ENCODE results near the gene BCCIP.
A peak's percentile ranks its signal among the peaks of the same experiment; 100 is the strongest.

BCCIP gene

DNA sequence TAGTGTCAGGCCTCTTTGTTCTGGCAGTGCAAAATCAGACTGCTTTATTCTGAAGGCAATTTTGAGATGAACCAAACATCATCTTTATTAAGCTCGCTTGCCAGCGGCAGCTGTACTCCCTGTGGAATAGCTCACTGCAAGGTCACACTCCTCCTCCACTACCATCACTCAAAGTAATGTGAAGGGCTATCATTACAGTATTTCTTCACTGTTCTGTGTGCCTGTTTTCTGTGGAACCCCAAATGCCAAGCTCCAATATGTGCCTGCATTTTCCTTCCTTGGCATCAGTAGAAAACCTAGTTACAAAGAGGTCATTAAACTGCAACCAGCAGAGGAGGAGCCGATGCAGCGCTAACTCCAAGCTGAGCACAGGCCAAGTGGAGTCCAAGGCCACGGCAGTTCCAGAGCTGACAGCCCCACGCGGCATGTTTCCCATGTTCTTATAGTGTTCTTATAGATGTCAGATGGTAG is 21.4 kb downstream of the BCCIP start:
- no peak for DNase-seq

GRCh38 chr10:125845617-125846016 is 22.3 kb downstream of the BCCIP start:
- DNase-seq: no peak

DNA sequence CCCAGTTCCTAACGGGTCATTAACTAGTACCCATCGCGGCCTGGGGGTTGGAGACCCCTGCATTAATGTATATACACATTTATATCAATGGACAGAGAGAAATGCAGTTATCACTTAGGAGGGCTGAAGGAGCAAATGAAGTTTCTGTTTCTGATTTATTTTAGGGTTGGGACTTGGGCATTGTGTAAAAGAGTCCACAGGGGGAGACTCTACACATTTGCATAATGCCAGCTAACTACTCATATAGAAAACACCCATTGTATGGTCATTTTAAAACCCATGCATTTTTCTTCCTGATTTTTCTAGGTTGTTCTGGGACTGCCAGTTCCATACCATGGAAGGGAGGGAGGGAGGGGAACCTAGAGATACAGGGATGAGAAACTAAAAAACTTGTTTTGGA is 23.5 kb downstream of the BCCIP start:
- no peak for DNase-seq

GRCh38 chr10:125848371-125848770 is 25.0 kb downstream of the BCCIP start:
- no peak for DNase-seq

DNA sequence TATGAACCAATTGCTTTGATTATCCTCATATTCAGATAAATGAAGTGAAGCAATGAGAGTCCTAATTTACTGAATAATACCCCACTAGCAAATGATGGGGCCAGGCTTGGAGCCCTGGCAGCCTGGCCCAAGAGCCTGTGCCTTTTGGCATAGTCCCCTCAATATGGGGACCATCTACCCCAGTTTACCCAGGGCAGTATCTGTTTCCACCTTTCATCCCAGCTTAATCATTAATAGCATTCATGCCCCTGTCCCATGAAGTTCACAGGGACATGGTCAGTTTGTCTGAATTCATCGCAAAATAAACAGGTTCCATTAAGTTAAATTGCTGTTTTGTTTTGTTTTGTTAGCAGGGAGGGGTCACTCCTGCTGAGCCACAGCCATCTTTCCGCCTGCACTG is 25.5 kb downstream of the BCCIP start:
- DNase-seq: no peak

- no peak for DNase-seq
Measured at GRCh38 chr10:125849448-125849847, 26.1 kb downstream of the BCCIP start.

- DNase-seq: no peak
Measured at GRCh38 chr10:125850766-125851731, 27.7 kb downstream of the BCCIP start.

GRCh38 chr10:125852487-125852886 is 29.1 kb downstream of the BCCIP start:
- no peak for DNase-seq

- no peak for DNase-seq
Measured at GRCh38 chr10:125857185-125857760, 33.9 kb downstream of the BCCIP start.

DNA sequence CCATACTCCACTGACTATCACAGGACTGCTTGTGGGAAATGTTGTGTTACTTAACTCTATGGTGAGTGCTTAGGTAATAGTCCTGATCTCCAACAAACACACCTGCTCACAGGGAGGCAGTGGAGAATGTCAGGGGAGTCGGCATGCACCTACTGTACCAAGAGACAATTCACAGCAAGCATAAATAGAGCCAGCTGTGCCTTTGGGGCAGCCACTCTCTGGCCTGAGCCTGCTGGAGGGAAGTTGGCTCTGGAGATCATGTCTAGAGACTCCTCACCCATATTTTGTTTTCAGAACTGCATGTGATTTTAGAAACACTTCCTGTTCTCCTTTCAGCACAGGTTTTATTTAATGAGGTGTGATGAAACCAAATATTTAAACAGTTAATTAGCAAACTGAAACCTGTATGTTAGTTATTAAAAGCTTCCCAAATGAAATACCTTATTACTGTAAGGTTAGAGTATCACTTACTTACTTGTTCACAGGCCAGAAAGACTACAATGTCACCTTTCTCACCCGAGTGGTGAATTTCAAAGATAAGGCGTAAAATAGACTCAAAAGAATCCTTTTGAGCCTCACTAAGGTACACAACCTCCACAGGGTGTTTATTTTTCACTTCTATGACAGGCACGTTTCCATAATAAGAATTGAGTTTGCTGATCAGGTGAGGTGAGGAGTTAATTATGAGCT is 35.9 kb downstream of the BCCIP start:
- DNase-seq: peak in 3 of 4 experiments; percentile 6 to 20 (median 11)

GRCh38 chr10:125865120-125865519 is 41.8 kb downstream of the BCCIP start:
- no peak for DNase-seq

DNA sequence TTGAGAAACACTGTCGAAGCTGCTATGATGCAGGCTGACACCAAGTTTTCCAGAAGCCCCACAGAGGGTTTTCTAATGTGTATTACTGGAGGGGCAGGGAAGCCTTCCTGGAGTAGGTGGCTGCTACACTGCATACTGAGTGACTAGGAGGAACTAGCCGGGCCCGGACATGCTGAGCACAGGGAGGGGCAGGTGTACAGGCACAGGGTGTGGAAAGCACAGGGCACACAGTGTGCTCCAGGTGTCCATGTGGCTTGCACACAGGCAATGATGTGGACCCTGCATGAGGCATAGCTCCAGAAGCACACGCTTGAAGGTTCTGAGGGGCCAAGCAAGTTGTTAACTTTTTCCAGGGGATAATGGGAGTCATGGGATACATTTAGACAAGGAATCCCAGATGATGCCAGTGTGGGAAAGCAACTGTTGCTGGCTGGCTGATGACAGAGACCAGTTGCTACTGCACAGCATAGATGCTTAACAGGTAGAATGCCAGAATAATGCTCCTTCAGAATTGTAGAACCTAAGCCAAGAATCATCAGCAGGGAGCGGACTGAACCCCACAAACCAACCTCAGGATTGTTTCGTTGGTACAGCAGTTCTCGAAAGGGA is 43.2 kb downstream of the BCCIP start:
- no peak for DNase-seq

GRCh38 chr10:125868372-125868975 is 45.1 kb downstream of the BCCIP start:
- DNase-seq: peak; percentile 10 to 49 (median 42)

DNA sequence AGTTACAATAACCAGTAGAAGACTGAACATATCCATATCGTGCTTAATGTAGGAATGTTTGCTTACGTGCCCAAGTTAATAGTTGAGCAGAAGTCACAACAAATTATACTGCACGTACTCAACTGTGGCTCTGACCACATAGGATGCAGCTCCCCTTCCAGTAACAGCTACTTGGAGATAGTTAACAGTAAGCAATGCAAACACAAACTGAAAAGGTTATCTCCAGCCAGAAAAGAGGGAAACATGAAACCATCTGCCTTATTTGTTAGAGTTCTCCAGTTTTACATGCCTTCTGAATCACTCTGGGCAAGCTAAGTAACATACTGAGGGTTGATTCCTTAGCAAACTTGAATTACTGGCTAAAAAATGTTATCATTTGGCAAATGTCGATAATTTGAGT is 48.0 kb downstream of the BCCIP start:
- no peak for DNase-seq

DNA sequence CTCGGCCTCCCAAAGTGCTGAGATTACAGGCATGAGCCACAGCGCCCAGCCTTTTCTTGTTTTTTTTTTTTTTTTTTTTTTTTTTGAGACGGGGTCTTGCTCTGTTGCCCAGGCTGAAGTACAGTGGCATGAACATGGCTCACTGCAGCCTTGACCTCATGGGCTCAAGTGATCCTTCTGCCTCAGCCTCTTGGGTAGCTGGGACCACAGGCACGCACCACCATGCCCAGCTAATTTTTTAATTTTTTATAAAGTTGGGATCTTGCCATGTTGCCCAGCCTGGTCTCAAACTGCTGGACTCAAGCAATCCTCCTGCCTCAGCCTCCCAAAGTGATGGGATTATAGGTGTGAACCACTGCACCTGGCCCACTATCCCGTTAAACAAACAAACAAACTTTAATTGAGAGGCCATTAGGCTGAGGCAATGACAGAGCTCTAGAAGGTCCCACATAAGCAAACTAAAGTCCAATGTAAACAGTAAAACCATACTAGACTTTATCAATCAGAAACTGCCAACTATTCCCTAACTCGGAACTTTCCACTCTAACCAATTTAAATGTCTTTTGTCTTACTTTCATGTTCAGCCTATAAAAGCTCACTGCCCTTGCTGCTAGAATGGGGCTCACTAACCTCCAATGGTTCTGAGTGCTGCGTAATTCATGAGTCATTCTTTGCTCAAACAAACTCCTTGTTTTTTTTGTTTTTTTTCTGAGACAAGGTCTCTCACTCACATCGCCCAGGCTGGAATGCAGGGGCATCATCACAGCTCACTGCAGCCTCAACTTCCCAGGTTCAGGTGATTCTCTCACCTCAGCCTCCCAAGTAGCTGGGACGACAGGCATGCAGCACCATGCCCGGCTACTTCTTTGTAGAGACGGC is 55.9 kb downstream of the BCCIP start:
- no peak for DNase-seq

- DNase-seq: no peak
Measured at GRCh38 chr10:125880719-125881118, 57.4 kb downstream of the BCCIP start.

DNA sequence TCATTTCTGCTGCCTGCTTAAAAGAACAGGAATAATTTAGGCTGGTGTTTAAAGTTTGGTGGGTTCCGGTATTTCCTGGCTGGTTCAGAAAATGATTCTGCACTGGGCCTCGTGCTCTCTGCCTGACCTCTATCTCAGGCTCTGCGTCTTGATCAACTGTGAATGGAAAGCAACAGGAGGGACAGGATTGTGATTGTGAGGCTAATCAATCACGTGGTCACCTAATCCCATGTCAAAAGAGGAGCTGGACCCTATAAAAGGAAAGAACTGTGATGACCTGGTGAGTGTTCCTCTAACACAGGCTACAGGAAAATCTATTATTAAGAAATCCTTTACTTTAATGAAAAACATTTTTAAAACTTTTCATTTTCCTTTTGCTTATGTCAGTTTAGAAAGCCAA is 57.8 kb downstream of the BCCIP start, which contains the start of gene DHX32:
TSS of gene DHX32 (minus strand) at position 101 of the 400 bp plus-strand sequence. CDS start 468 bp downstream, outside the sequence.
- no peak for DNase-seq

GRCh38 chr10:125882596-125882995 is 59.2 kb downstream of the BCCIP start:
- DNase-seq: no peak

DNA sequence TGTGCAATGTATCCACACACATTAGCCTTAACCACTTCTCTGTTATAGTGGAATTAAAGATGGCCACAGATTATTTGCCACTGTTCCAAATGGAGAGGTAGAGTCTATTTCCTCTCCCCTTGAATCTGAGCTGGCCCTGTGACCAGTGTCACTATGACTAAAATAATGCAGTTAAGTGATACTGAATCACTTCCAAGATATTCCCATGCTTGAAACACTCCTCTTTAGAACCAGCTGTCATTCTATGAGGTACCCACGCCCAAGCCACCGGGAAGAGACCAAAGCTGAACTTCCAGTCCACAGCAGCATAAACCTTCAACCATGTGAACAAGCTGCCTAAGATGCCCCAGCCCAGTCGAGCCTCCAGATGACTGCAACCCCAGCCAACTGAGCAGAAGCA is 59.9 kb downstream of the BCCIP start:
- DNase-seq: no peak

All from suppressor macrophage (primary cell).